ENCODE data around the gene XPO1. TPM values are rescaled to one million over a fixed set of nuclear protein-coding genes. Genes with fewer than 3 reads are reported as not detected.

XPO1 gene
- total and polyA plus RNA-seq, 4 donors = 15.0 to 149 (median 41.3) TPM

- Histone ChIP-seq H3K27me3 (ENCODE audit: control insufficient read depth in 4 of 4, insufficient read depth in 4 of 4, low read length in 3 of 4) (no peaks in the 10 kb centered on the region), H3K36me3 (ENCODE audit: control insufficient read depth in 4 of 4, insufficient read depth in 3 of 4, low read depth in 1 of 4, low read length in 3 of 4) (no peaks in the 10 kb centered on the region), H3K9me3 (ENCODE audit: control insufficient read depth in 4 of 4, low read length in 3 of 4) (no peaks in the 10 kb centered on the region), H3K4me1 (ENCODE audit: control insufficient read depth in 4 of 4, insufficient read depth in 4 of 4, low read length in 3 of 4) (no peaks in the 10 kb centered on the region), H3K27ac (ENCODE audit: low read depth in 1 of 2, low read length in 2 of 2) (no peak overlapping the region), H3K4me3 (ENCODE audit: low read depth in 1 of 3, low read length in 3 of 3) (no peak overlapping the region), H3K9ac (ENCODE audit: low read depth in 1 of 2, low read length in 2 of 2) (no peak overlapping the region)
- WGBS = 94% methylated on average over 1 of the region's 1 CpG
- DNase-seq (ENCODE audit: low spot score) = no peak
- TF ChIP-seq SP1 (IDR thresholded peaks at IDR 0.05) = no peak
- TF ChIP-seq TAF1 (conservative IDR thresholded peaks at IDR 0.05) = no peak
Measured at GRCh38 chr2:61554604-61555003, 16.4 kb upstream of the XPO1 start.

DNA sequence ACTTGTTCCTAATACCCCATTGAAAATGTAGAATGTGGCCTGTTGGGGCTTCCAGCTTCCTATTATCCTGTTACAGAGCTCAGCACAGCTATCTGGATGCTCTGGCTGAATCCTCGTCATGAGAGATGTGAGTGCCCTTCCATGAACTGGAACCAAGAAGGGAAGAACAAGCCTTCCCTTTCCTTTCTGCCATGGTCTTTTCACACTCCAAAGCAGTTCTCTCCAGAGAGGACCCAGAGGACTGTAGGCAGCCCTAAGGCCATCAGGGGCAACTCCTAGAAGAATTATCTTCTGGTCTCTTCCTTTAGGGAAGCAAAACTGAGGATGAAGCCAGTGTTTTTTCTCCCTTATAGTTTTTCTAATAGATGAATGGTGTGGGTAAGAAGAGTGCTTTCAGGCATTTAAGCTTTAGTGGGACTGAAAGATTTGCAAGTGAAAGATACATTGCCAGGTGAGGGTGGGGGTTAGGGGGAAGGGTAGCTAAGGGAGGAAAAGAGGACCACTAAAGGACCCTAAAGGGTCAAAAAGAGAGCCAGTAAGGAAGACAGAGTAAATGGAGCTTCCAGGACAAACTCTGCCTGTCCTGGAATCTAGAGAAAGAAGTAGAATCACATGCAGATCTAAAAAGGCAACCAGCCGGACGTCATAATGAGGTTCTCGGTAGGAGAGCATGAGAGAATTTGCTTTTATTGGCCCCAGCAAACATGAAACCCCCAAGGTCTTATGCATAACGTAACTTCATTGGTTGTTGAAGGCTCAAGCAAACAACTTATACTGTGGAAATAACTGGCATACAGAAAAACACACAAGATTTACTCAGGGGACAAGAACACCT is 12.4 kb upstream of the XPO1 start:
- WGBS = 91% methylated on average over 5 of the region's 5 CpGs
- TF ChIP-seq ATF3 (IDR thresholded peaks at IDR 0.05) (no peak), RXRA (IDR thresholded peaks at IDR 0.05) (no peak), REST (IDR thresholded peaks at IDR 0.05) (no peak), HNF4G (IDR thresholded peaks at IDR 0.05) (no peak), NR2F2 (IDR thresholded peaks at IDR 0.05) (no peak), RAD21 (IDR thresholded peaks at IDR 0.05) (no peak), SP1 (IDR thresholded peaks at IDR 0.05) (no peak), FOXA1 (IDR thresholded peaks at IDR 0.05) (no peak), YY1 (IDR thresholded peaks at IDR 0.05) (no peak), CTCF (IDR thresholded peaks at IDR 0.05; ENCODE audit: low read depth, low read length, missing input control) (no peak)
- TF ChIP-seq, protein P1, sequence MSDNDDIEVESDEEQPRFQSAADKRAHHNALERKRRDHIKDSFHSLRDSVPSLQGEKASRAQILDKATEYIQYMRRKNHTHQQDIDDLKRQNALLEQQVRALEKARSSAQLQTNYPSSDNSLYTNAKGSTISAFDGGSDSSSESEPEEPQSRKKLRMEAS (IDR thresholded peaks at IDR 0.05) = no peak
- Histone ChIP-seq H3K4me3 (ENCODE audit: low read depth in 1 of 3, low read length in 3 of 3) (no peak overlapping the region), H3K27ac (ENCODE audit: low read depth in 1 of 2, low read length in 2 of 2) (no peak overlapping the region), H3K36me3 (ENCODE audit: control insufficient read depth in 4 of 4, insufficient read depth in 3 of 4, low read depth in 1 of 4, low read length in 3 of 4) (no peaks in the 10 kb centered on the region), H3K9me3 (ENCODE audit: control insufficient read depth in 4 of 4, low read length in 3 of 4) (no peaks in the 10 kb centered on the region), H3K9ac (ENCODE audit: low read depth in 1 of 2, low read length in 2 of 2) (no peak overlapping the region), H3K27me3 (ENCODE audit: control insufficient read depth in 4 of 4, insufficient read depth in 4 of 4, low read length in 3 of 4) (no peaks in the 10 kb centered on the region), H3K4me1 (ENCODE audit: control insufficient read depth in 4 of 4, insufficient read depth in 4 of 4, low read length in 3 of 4) (no peaks in the 10 kb centered on the region)
- DNase-seq (ENCODE audit: low spot score) = no peak
